Smooth muscle cell of the brain vasculature (primary cell): ENCODE data around the gene REPS2.
"Not testable (repeated sequence)": the region's sequence is repeated elsewhere in the genome, so short reads cannot be mapped to it uniquely, and the experiment has no call there.

Experiments
- DNase-seq: peaks from one replicate; pipeline ENCODE4 v3.0.0-alpha.2; 2012; ENCODE audit warnings: low read depth, low spot score

The REPS2 gene

DNA sequence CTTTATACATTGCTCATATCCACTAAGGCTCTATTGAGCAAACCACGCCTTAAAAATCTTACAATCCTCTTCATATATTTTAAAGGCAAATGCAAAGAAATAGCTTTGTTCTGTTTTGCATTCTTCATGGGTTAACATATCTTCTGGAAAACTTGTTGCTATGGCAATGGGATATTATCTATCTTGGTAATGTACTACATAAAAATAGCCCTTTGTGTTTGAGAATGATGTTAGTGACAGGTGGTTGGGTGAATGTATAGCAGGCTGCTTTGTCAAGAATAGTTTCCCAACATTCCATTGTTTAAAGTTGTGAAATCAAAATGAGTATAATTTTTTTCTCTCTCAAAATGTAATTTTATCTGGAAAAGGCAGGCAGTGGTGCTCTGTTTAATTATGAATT lies 16.8 kb downstream of the REPS2 start:
- DNase-seq, result no peak

GRCh38 chrX:16964976-16965375 lies 18.5 kb downstream of the REPS2 start:
- DNase-seq, result not testable (repeated sequence)

- no peak for DNase-seq
Observed at GRCh38 chrX:16966752-16967448, 20.4 kb downstream of the REPS2 start.

DNA sequence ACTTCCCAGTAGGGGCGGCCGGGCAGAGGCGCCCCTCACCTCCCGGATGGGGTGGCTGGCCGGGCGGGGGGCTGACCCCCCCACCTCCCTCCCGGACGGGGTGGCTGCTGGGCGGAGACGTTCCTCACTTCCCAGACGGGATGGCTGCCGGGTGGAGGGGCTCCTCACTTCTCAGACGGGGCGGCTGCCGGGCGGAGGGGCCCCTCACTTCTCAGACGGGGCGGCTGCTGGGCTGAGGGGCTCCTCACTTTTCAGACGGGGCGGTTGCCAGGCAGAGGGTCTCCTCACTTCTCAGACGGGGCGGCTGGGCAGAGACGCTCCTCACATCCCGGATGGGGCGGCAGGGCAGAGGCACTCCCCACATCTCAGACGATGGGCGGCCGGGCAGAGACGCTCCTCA lies 22.3 kb downstream of the REPS2 start:
- not testable (repeated sequence) for DNase-seq

- DNase-seq, result no peak
Observed at GRCh38 chrX:16970977-16971376, 24.5 kb downstream of the REPS2 start.

DNA sequence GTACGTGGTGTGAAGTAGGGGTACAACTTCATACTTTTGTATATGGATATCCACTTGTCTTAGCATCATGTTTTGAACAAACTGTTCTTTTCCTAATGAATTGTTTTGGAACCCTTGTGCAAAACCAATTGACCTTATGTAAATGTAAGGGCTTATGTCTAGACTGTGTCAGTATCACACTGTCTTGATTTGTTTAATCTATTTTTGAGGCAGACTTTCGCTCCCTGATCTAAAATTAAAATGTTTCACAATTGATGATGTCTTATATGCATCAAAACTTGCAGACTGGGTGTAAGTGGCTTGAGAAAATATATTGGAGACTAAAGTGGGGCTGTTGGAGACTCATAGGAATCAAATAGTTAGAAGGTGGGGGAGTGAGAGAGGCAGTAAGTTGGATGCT lies 25.2 kb downstream of the REPS2 start:
- DNase-seq, result no peak

DNA sequence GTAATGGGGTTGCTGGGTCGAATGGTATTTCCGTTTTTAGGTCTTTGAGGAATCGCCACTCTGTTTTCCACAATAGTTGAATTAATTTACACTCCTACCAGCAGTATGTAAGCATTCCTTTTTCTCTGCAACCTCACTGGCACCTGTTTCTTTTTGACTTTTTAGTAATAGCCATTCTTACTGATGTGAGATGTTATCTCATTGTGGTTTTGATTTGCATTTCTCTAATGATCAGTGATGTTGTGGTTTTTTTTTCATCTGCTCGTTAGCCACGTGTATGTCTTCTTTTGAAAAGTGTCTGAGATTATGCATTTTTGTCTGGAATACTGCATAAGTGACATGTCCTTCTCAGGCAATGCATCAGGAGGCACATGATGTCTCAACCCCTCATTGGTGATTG lies 28.8 kb downstream of the REPS2 start:
- no peak for DNase-seq

DNA sequence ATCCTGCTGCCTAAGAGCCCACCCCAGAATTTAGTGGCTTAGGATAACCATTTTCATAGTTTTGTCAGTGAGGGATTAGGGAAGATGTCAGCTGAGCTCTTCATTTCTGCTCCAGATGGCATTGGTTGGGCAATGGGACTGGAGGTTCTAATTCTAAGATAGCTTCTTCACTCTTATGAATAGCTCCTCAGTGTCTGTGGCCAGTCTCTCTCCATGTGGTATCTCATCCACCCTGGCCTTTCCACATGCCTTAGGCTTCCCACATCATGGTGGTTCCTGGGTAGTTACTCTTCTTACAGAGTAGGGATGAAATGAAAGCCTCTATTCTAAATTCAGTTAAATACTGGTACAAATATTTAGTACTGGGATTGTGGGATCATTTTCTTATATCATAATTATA lies 31.3 kb downstream of the REPS2 start:
- no peak for DNase-seq

- no peak for DNase-seq
Observed at GRCh38 chrX:16978193-16978984, 31.9 kb downstream of the REPS2 start.

DNA sequence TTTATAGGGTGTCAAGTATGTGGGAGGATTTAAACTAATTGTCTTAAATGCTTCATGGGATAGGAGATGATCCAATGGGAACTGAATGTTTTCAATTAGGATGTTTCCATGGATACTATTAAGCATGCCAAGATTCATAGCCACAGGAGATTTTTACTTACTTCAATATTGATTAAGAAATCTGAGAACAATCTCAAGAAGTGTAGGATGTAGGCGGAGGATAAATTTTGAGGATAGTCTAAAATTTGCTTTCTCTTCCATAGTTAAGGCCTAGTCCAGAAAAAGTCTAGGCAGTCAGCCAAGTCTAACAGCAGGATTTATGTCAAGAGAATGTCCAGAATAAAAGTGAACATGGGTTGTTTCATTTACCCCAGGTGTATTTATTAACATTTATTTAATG lies 32.8 kb downstream of the REPS2 start:
- no peak for DNase-seq

- no peak for DNase-seq
Observed at GRCh38 chrX:16981209-16981608, 34.8 kb downstream of the REPS2 start.

- no peak for DNase-seq
Observed at GRCh38 chrX:16981980-16982379, 35.5 kb downstream of the REPS2 start.

- no peak for DNase-seq
Observed at GRCh38 chrX:16983051-16983450, 36.6 kb downstream of the REPS2 start.

GRCh38 chrX:16985286-16985685 lies 38.8 kb downstream of the REPS2 start:
- no peak for DNase-seq

- DNase-seq, result no peak
Observed at GRCh38 chrX:16986169-16986568, 39.7 kb downstream of the REPS2 start.

GRCh38 chrX:16989750-16990149 lies 43.3 kb downstream of the REPS2 start:
- DNase-seq, result no peak

GRCh38 chrX:16990839-16991238 lies 44.4 kb downstream of the REPS2 start:
- DNase-seq, result no peak

- no peak for DNase-seq
Observed at GRCh38 chrX:16992445-16992844, 46.0 kb downstream of the REPS2 start.

GRCh38 chrX:16992951-16993350 lies 46.5 kb downstream of the REPS2 start:
- no peak for DNase-seq

GRCh38 chrX:16993791-16994318 lies 47.4 kb downstream of the REPS2 start:
- no peak for DNase-seq

GRCh38 chrX:16994736-16995135 lies 48.3 kb downstream of the REPS2 start:
- DNase-seq, result no peak

- DNase-seq, result no peak
Observed at GRCh38 chrX:16997313-16997712, 50.9 kb downstream of the REPS2 start.

DNA sequence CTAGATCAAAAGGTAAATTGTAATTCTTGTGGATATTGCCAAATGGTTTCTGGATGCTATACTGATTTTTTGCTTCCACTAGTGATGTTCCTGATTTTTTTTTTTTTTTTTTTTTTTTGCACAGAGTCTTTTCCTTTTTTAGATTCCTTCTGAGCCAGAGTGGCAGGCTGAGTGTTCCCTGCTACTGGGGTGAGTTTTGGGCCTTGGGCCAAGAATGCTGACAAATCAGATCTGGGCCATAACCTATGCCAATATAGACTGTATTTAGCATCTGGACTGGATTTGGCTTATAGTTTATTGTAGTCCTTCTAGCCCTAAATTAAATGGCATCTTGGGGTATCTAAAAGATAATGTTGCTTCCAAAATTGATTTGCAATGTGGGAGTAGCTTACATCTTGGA lies 52.8 kb downstream of the REPS2 start:
- no peak for DNase-seq
